Measurements from ENCODE around the gene RPLP1.

RPLP1 gene

DNA sequence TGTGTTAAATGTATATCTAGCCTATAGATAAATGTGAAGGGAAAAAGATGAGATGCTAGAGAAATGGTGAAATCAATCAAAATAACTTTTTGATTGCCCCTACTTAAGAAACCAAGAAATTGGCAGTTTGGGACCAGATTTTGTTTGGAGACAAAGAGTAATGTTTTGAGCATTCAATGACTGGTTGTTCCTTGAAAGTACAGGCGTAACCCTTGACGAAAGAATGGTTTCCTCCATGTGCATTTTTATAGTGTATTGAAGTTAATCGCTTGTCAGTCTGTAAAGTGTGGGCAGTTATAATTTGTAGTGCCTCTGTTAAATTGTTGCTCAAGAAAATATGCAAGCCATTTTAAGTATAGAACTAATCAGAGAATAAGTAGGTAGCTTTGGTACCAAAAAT, 37.2 kb upstream of the RPLP1 start:
- DNase-seq (ENCODE audit: insufficient read length) (no peak), FAIRE-seq (no peak)

DNA sequence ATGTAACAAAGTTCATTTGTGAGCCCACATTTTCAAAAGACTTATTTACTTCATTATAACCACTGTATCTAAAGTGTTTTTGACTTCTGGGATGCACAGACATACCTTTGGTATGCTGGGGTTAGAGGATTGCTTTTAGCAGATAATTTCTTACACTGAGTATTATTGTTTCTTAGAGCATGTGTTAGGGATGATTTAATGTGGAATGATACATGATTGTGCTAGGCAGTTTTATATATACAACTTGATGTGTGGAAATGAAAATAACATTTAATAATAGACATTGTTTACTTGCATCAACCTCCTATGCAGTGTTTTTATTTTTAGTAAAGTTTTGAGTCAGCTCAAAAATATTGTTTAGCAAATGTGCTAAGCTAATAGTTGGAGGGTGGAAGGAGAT, 35.0 kb upstream of the RPLP1 start:
- TF ChIP-seq POLR2A (IDR thresholded peaks at IDR 0.05; ENCODE audit: low read depth, low read length) (no peak), POLR2AphosphoS5 (IDR thresholded peaks at IDR 0.05; ENCODE audit: low read depth, low read length) (no peak), TAF1 (IDR thresholded peaks at IDR 0.05; ENCODE audit: borderline replicate concordance, low read depth, low read length) (no peak)
- DNase-seq (ENCODE audit: insufficient read length) = no peak
- FAIRE-seq = no peak

More for the DNA sequence above, 37.2 kb upstream of the RPLP1 start:
- TF ChIP-seq POLR2AphosphoS5 (IDR thresholded peaks at IDR 0.05; ENCODE audit: low read depth, low read length) (no peak), TAF1 (IDR thresholded peaks at IDR 0.05; ENCODE audit: borderline replicate concordance, low read depth, low read length) (no peak), POLR2A (IDR thresholded peaks at IDR 0.05; ENCODE audit: low read depth, low read length) (no peak)

- no peak for FAIRE-seq
- DNase-seq (ENCODE audit: insufficient read length) = no peak
- TF ChIP-seq TAF1 (IDR thresholded peaks at IDR 0.05; ENCODE audit: borderline replicate concordance, low read depth, low read length) (no peak), POLR2AphosphoS5 (IDR thresholded peaks at IDR 0.05; ENCODE audit: low read depth, low read length) (no peak), POLR2A (IDR thresholded peaks at IDR 0.05; ENCODE audit: low read depth, low read length) (no peak)
Measured at GRCh38 chr15:69421498-69421897, 31.1 kb upstream of the RPLP1 start.

- no peak for FAIRE-seq
- DNase-seq (ENCODE audit: insufficient read length) = no peak
- no peak for TF ChIP-seq POLR2A (IDR thresholded peaks at IDR 0.05; ENCODE audit: low read depth, low read length)
- TF ChIP-seq POLR2AphosphoS5 (IDR thresholded peaks at IDR 0.05; ENCODE audit: low read depth, low read length) = no peak
Measured at GRCh38 chr15:69422336-69422895, 30.2 kb upstream of the RPLP1 start.

DNA sequence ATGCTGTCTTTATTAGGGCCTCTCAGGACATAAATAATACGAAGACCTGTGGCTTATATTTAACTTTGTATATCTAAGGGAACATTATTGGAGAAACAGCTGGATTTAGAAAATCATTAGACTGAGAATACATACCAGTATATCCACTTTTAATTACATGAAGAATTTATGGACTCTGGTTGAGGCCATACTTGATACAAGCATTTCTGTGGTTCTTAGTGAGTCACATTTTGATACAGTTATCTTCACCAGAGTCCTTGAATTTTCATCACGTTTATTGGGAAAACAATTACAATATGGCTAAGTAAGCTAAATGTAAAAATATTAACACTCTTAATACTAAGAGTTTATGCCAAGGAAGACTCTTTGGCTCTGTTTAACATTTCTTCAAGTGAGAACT, 28.6 kb upstream of the RPLP1 start:
- FAIRE-seq (no peak), DNase-seq (ENCODE audit: insufficient read length) (no peak)
- no peak for TF ChIP-seq POLR2AphosphoS5 (IDR thresholded peaks at IDR 0.05; ENCODE audit: low read depth, low read length)
- no peak for TF ChIP-seq TAF1 (IDR thresholded peaks at IDR 0.05; ENCODE audit: borderline replicate concordance, low read depth, low read length)
- TF ChIP-seq POLR2A (IDR thresholded peaks at IDR 0.05; ENCODE audit: low read depth, low read length) = no peak

- DNase-seq (ENCODE audit: insufficient read length) (no peak), FAIRE-seq (no peak)
- TF ChIP-seq POLR2A (IDR thresholded peaks at IDR 0.05; ENCODE audit: low read depth, low read length) (no peak), TAF1 (IDR thresholded peaks at IDR 0.05; ENCODE audit: borderline replicate concordance, low read depth, low read length) (no peak), POLR2AphosphoS5 (IDR thresholded peaks at IDR 0.05; ENCODE audit: low read depth, low read length) (no peak)
Measured at GRCh38 chr15:69424748-69425413, 27.7 kb upstream of the RPLP1 start.

DNA sequence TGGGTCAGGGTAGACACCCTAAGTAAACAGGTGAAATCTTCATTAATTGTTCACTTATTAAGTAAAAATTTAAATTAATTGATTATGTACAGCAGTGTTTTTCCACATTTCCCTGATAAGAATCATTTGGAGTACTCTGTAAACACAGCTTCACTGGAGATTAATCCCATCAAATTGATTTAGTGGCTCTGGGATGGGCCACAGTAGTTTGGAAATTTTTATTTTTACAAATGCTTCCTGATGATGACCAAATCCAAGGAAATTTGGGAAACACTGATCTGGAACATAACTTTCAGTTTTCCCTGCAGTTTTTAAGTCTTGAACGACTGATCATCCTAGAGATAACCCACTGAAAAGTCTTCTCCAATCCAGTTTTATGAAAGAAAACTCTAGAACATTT, 18.8 kb upstream of the RPLP1 start:
- no peak for FAIRE-seq
- TF ChIP-seq TAF1 (IDR thresholded peaks at IDR 0.05; ENCODE audit: borderline replicate concordance, low read depth, low read length) = no peak
- TF ChIP-seq POLR2AphosphoS5 (IDR thresholded peaks at IDR 0.05; ENCODE audit: low read depth, low read length) = no peak
- TF ChIP-seq POLR2A (IDR thresholded peaks at IDR 0.05; ENCODE audit: low read depth, low read length) = no peak
- no peak for DNase-seq (ENCODE audit: insufficient read length)

DNA sequence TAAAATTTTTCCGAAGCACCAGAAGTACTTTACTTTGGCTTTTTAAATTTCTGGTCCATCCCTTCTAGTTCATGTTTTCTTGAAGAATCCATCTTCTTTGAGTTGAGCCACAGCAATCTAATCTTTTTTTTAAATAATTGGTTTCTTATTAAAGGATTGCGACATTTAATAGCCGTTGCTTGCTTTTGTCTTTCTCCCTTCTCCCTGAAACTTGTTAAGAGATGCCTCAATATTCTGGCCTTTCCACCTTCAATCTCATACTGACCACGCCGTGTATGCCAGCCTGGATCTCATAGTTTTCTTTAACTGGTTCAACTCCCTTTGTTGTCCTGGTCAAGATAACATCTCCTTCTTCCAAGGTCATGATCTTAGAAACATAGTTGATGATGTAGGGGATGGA, 18.4 kb upstream of the RPLP1 start:
- FAIRE-seq (no peak), DNase-seq (ENCODE audit: insufficient read length) (no peak)
- TF ChIP-seq POLR2A (IDR thresholded peaks at IDR 0.05; ENCODE audit: low read depth, low read length) = no peak
- TF ChIP-seq POLR2AphosphoS5 (IDR thresholded peaks at IDR 0.05; ENCODE audit: low read depth, low read length) = no peak
- TF ChIP-seq TAF1 (IDR thresholded peaks at IDR 0.05; ENCODE audit: borderline replicate concordance, low read depth, low read length) = no peak

- no peak for DNase-seq (ENCODE audit: insufficient read length)
- TF ChIP-seq TAF1 (IDR thresholded peaks at IDR 0.05; ENCODE audit: borderline replicate concordance, low read depth, low read length) (no peak), POLR2AphosphoS5 (IDR thresholded peaks at IDR 0.05; ENCODE audit: low read depth, low read length) (no peak), POLR2A (IDR thresholded peaks at IDR 0.05; ENCODE audit: low read depth, low read length) (no peak)
- no peak for FAIRE-seq
Measured at GRCh38 chr15:69434679-69435078, 17.9 kb upstream of the RPLP1 start.

DNA sequence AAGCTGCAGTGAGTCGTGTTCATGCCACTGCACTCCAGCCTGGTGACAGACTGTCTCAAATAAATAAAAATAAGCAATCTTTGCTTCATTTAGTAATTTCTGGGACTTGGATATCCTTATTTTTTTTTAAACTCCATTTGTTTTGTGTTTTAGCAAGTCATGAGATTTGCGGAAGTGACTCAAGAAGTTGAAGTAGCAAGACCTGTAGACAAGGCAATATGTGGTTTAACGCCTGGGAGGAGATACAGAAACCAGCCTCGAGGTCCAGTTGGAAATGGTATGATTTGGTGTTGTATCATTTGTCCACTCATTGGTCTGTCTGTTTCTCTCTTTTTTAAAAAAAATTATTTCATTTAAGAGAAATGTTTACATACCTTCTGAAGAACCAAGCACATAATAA, 16.6 kb upstream of the RPLP1 start:
- TF ChIP-seq TAF1 (IDR thresholded peaks at IDR 0.05; ENCODE audit: borderline replicate concordance, low read depth, low read length) = no peak
- TF ChIP-seq POLR2AphosphoS5 (IDR thresholded peaks at IDR 0.05; ENCODE audit: low read depth, low read length) = no peak
- TF ChIP-seq POLR2A (IDR thresholded peaks at IDR 0.05; ENCODE audit: low read depth, low read length) = no peak
- FAIRE-seq (no peak), DNase-seq (ENCODE audit: insufficient read length) (no peak)

DNA sequence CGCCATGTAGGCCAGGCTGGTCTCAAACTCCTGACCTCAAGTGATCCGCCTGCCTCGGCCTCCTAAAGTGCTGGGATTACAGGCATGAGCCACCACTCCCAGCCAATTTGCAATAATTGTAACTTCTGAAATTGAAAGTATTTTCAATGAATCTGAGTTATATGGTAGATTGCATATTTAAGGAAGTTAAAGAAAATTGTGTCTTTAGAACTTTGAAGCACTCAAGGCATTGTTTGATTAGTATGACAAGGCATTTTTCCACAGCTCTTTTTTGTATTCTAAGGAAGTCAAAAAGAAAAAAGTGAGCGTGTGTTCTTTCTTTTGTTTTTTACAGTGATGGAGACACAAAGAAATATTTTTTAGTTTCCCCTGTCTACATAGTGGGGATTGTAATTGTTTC, 15.7 kb upstream of the RPLP1 start:
- TF ChIP-seq POLR2AphosphoS5 (IDR thresholded peaks at IDR 0.05; ENCODE audit: low read depth, low read length) (no peak), TAF1 (IDR thresholded peaks at IDR 0.05; ENCODE audit: borderline replicate concordance, low read depth, low read length) (no peak), POLR2A (IDR thresholded peaks at IDR 0.05; ENCODE audit: low read depth, low read length) (no peak)
- FAIRE-seq = no peak
- no peak for DNase-seq (ENCODE audit: insufficient read length)

- TF ChIP-seq TAF1 (IDR thresholded peaks at IDR 0.05; ENCODE audit: borderline replicate concordance, low read depth, low read length) (no peak), POLR2A (IDR thresholded peaks at IDR 0.05; ENCODE audit: low read depth, low read length) (no peak), POLR2AphosphoS5 (IDR thresholded peaks at IDR 0.05; ENCODE audit: low read depth, low read length) (no peak)
- FAIRE-seq (no peak), DNase-seq (ENCODE audit: insufficient read length) (no peak)
Measured at GRCh38 chr15:69439623-69440022, 13.0 kb upstream of the RPLP1 start.
